ENCODE data around the gene MRI1.
"Not testable (repeated sequence)": the region's sequence is repeated elsewhere in the genome, so short reads cannot be mapped to it uniquely, and the experiment has no call there.

Gene MRI1

GRCh38 chr19:13764101-13764807, at the start of gene MRI1:
TSS of gene MRI1 (plus strand) at chr19:13764522. CDS start at chr19:13764589, 67 bp downstream.
- peak; percentile 62 for DNase-seq

DNA sequence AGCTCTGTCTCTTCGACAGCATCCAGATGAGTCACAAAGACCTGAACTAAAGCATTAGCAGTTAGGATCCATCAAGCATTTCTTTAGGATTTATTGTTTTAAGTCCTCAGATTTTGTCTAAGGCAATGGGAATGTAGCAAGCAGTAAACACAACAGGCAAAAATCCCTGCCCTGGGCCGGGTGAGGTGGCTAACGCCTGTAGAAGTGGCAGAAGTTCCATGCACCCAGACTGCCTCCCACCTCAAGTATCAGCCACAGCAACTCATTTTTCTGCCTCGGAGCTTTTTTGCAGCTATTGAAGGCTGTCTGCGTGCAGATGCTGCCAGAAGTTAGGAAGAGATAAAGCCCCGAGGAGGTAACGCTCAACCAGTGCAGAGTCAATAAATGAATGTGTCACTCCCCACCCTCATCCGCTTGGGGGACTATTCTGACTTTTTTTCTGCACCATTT, 47.1 kb upstream of the MRI1 start:
- DNase-seq, result no peak

DNA sequence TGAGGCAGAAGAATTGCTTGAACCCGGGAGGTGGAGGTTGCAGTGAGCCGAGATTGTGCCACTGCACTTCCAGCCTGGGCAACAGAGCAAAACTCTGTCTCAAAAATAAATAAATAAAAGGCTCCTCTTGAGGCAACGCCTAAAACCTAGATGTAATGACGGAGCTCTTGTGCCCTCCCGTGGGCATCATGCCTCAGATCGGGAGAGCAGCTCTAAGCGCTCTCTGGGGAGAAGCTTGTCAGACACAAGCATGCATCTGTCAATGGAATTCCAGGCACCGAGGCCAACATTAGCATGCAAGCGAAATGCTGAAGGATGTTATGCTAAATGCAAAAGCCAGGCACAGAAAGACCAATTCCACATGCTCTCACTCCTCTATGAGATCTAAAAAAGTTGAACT, 45.6 kb upstream of the MRI1 start:
- no peak for DNase-seq

DNA sequence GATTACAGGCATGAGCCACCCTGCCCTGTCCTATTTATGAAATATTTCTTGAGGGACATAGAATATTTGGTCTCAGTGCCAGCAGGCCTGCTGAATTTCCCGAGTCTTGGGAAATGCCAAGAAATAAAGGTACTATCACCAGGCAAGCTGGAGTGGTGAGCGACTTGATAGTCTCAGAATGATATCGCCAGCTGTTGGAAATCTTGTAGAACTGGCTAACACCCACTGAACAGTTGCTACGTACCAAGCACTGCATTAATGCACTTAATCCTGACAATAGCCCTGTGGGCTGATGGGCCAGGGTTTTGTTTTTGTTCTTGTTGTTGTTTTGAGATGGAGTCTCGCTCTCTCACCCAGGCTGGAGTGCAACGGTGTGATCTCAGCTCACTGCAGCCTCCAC, 42.2 kb upstream of the MRI1 start:
- DNase-seq, result no peak

DNA sequence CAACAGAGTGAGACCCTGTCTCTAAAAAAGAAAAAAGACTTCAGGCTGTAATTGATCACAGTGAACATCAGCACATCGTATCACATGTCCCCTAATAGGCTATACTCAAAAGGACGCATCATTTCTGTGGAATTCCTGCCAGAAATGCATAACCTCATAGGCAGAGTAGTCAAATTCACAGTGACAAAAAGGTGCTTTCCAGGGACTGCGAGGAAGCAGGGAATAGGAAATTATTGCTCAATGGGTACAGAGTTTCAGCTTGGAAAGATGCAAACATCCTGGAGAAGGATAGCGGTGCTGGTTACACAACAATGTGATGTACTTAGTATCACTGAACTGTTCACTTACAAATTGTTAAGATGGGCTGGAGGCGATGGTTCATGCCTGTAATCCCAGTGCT, 41.1 kb upstream of the MRI1 start:
- DNase-seq, result no peak

DNA sequence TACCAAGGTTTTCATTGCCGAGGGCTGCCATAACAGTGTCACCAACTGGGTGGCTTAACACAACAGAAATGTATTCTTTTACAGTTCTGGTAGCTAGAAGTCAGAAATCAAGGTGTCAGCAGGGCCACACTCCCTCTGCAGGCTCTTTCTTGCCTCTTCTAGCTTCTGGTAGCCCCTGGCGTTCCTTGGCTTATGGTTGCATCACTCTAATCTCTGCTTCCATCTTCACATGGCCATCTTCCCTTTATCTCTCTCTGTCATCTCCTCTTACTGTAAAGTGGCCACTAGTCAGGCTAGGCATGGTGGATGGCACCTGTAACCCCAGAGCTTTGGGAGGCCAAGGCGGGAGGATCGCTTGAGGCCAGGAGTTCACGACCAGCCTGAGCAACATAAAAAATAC, 38.0 kb upstream of the MRI1 start:
- DNase-seq, result no peak

DNA sequence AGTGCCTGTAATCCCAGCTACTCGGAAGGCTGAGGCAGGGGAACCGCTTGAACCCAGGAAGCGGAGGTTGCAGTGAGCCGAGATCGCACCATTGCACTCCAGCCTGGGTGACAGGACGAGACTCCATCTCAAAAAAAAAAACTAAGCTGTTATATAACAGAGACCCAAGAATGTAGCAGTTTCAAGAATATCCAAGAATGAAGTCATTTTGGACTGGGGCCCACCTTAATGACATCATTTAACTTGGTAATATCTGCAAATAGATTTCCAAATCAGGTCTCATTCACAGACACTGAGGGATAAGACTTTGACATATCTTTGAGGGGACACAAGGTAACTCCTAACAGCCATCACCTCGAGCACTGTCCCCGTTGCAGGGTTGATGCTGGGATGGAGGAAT, 36.5 kb upstream of the MRI1 start:
- no peak for DNase-seq

- DNase-seq, result no peak
These were observed 34.5 kb upstream of the MRI1 start for GRCh38 chr19:13729859-13730258.

DNA sequence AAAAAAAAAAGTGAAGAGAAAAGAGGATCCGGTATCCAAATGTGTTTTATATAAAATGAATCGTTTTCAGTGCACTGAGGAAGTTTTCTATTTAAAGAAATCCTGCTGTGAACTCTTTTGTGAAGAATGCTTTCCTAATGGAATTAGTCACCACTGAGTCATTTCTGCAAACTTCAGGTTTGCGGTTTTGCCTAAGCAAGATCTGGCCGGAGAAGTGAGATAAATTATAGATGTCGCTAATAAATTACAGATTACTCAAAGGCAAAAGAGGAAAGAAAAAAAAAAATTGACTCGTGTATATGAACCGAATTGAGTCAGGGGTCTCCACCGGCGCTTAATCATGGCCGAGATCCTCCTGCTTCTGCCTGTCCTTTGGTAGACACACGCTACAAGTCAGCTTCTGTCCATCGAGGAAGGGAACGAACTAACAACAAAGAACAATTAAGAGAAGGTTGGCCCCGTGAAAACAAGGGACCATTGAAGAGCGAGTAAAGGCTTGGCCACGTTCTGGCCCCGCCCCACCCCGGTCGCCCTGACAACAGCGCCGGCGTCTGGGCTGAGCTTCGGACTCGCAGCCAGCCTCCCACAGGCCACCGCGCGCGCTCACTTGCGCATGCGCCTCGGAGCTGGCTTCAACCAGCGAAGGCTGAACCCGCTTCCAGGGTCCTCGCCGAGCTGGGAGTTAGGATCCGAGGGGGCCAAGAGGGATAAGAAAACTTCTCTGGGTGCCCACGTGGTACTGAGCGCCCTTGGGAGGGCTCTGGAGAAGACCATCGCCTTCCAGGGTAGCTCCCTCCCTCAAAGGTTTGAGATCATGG, 33.0 kb upstream of the MRI1 start:
- DNase-seq, result peak; percentile 95

- DNase-seq, result no peak
These were observed 32.0 kb upstream of the MRI1 start for GRCh38 chr19:13732337-13732736.

DNA sequence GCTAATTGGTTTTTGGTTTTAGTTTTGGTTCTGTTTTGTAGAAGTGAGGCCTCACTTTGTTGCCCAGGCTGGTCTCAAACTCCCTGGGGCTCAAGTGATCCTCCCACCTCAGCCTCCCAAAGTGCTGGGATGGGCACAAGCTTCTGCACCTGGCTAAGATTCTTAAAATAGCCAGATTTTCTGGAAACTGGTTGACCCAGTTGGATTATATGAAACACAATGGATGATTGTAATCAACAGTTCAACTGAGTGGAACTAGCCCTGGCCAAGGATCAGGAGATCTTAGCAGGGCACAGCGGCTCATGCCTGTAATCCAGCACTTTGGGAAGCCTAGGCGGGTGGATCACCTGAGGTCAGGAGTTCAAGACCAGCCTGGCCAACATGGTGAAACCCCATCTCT, 29.6 kb upstream of the MRI1 start:
- no peak for DNase-seq

DNA sequence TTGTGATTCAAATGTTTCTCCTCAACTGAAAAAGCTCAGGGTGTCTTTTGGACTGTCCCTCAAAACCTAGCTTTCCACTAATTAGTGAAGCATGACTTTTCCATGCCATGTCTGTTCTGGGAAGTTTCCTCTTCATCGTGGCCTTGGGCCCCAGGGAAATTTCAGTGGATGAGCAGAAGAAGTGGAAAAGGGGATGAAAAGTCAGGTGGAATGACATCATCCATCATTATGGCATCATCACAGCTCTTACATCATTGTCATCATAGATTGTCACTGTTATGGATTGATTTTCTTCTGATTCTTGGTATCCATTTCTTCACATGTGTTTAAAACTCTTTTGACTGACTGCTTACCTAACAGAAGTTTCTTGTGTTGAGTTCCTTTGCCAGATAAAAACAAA, 26.2 kb upstream of the MRI1 start:
- DNase-seq, result no peak

- no peak for DNase-seq
These were observed 22.4 kb upstream of the MRI1 start for GRCh38 chr19:13741893-13742292.

DNA sequence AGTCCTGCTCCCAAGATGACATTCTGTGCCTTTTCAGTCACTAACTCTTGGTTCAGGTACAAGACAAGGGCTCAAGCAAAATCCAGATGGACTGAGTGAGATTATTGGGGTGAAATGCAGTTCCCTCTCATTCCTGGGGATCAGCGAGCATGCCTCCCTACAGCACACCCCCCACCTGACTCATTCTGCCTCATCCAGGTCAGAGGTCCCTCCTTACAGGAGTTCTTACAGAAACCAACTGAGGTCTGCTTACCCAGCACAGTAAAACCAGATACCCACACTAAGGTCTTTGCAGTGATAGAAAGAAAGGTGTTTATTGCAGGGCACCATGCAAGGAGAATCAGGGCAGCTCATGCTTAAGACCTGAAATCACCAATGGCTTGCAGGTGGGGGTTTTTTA, 21.6 kb upstream of the MRI1 start:
- DNase-seq, result no peak

GRCh38 chr19:13744174-13744573, 20.1 kb upstream of the MRI1 start:
- no peak for DNase-seq

GRCh38 chr19:13747098-13747453, 17.2 kb upstream of the MRI1 start:
- DNase-seq, result no peak

DNA sequence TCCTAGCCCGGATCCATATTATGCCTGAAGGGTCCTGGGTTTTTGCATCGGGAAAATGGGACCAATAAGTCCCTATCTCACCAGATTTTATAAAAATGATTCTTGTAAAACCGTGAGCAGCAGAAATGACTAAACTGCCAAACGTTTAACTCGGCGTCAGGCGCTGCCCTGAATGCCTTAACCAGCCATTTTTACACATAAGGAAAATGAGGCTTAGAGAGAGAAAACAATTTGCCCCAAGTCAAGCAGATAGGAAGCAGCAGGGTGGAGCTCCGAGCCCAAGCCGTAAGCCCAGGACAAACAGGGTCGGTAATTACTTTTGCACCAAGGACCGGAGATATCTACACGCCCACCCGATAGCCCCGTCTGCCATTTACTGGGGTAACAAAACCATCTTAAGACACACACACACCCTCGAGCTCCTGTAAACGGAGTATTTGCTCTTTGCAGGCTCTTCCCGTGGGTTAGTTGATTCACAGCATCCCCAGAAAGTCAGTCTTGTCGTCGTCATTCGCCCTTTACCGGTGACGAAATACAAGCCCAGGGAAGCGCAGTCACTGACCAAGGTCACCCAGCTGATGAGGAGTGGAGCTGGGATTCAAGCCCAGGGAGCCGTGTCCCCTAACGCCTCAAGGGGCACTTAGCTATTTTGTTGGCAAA, 16.0 kb upstream of the MRI1 start:
- DNase-seq, result no peak

DNA sequence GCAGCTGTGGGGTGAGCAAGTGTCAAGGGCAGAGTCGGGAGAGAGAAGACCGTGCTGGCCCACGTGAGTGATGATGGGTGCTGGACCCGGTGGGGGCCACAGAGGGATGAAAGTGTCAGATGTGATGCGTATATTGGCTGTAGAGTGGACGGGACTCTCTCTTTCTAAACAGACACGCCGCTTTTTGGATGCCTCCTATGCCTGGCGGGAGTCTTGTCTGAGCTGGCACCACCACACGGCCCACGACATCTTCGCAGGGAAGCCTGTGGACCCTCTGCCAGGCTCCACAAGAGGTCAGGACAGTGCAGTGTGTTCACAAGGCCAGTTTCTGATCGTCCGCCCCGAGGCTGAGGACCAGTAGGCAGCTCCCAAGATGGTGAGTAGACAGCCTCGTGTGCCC, 12.9 kb upstream of the MRI1 start:
- DNase-seq, result no peak

DNA sequence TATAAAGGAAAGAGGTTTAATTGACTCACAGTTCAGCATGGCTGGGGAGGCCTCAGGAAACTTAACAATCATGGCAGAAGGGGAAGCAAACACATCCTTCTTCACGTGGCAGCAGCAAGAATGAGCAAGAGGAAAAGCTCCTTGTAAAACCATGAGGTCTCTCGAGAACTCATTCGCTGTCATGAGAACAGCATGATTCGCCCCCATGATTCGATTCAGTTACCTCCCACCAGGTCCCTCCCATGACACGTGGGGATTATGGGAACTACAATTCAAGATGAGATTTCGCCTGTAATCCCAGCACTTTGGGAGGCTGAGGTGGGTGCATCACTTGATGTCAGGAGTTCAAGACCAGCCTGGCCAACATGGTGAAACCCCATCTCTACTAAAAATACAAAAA, 10.7 kb upstream of the MRI1 start:
- not testable (repeated sequence) for DNase-seq

- no peak for DNase-seq
These were observed 8.1 kb upstream of the MRI1 start for GRCh38 chr19:13756210-13756609.

DNA sequence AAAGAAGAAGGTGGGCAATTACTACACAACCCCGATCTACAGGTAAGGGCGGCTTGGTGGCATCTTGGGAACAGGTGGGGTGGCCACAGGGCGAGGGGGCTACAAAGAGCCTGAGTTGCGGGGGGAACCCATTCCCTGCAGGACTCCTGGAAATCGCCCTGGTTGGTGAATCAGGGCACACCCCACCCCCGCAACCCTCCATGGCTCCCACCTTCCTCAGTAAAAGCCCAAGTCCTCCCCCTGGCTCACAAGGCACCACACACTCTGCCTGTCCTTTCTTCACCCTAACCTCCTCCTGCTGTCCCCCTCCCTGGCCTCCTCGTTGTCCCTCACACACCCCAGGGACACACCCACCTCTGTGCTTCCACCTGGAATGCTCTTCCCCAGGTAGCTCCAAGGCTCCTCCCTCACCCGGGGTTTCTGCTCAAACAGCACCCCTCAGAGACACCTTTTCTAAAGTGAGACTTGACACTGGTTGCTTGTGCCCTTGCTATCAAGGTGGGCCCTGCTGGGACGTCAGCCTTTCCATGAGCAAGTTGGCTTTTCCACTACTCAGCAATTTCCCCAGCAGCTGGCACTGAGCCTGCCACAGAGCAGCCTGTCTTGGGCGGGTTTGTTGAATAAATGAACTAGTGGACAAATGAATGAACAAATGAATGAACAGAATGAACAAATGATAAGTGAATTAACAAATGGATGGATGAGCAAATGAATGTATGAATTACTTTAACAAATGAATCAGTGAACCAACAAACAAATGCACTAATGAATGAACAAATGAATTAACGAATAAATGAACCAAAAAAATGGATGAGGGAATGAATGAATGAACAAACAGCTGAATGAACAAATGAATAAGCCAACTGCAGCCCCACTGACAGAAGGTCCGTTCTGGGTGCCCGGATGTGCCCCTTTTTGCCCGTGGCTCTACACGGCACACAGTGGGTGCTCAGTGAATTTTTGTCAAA, 6.2 kb upstream of the MRI1 start:
- DNase-seq, result no peak

GRCh38 chr19:13758795-13759194, 5.5 kb upstream of the MRI1 start:
- no peak for DNase-seq

- no peak for DNase-seq
These were observed 2.9 kb upstream of the MRI1 start for GRCh38 chr19:13761423-13761822.

Measured in activated naive CD4-positive, alpha-beta T cell treated with Interleukin-2 at 50 U/mL for 16 hours (primary cell).